ENCODE data around the gene IL25.
"Not testable (repeated sequence)": the region's sequence is repeated elsewhere in the genome, so short reads cannot be mapped to it uniquely, and the experiment has no call there.

IL25 gene

GRCh38 chr14:23372509-23372908, at the start of gene IL25:
Gene IL25 (plus strand): TSS chr14:23372809.
- POLR2A ChIA-PET (ENCODE audit: low non-redundant PET): no interaction called here
- CTCF ChIA-PET: interaction anchor here (0.8 kb wide), 1 partner anchor 26 kb away, joined by 3 read pairs; no protein-coding TSS in a partner anchor
- no peak for DNase-seq (ENCODE audit: low spot score)
- TF ChIP-seq CTCF (conservative IDR thresholded peaks at IDR 0.05; ENCODE audit: low read depth): no peak
- no peak within 1 kb of the TSS for H3K27ac ChIP-seq

- DNase-seq (ENCODE audit: low spot score): no peak
- ChIA-PET POLR2A (ENCODE audit: low non-redundant PET) (interaction anchor here (0.5 to 0.6 kb wide), 2 partner anchors 45 to 153 kb away, joined by 5 to 8 read pairs; no protein-coding TSS in a partner anchor), CTCF (interaction anchor here (3.0 kb wide), 1 partner anchor 56 kb away, joined by 12 read pairs; no protein-coding TSS in a partner anchor)
- peak overlapping the region; percentile 26; the same call in 1 of the 2 replicates for H3K27ac ChIP-seq
- no peak for TF ChIP-seq CTCF (conservative IDR thresholded peaks at IDR 0.05; ENCODE audit: low read depth)
Observed at GRCh38 chr14:23323838-23324454, 48.7 kb upstream of the IL25 start.

- H3K27ac ChIP-seq: peak overlapping the region; percentile 26; the same call in 1 of the 2 replicates
- CTCF ChIA-PET: no interaction called here
- POLR2A ChIA-PET (ENCODE audit: low non-redundant PET): no interaction called here
- no peak for TF ChIP-seq CTCF (conservative IDR thresholded peaks at IDR 0.05; ENCODE audit: low read depth)
- no peak for DNase-seq (ENCODE audit: low spot score)
Observed at GRCh38 chr14:23324455-23324846, 48.2 kb upstream of the IL25 start.

GRCh38 chr14:23324993-23325392, 47.6 kb upstream of the IL25 start:
- H3K27ac ChIP-seq: no peak overlapping the region
- no peak for TF ChIP-seq CTCF (conservative IDR thresholded peaks at IDR 0.05; ENCODE audit: low read depth)
- ChIA-PET CTCF (no interaction called here), POLR2A (ENCODE audit: low non-redundant PET) (no interaction called here)
- DNase-seq (ENCODE audit: low spot score): no peak

GRCh38 chr14:23325746-23326145, 46.9 kb upstream of the IL25 start:
- ChIA-PET CTCF (interaction anchor here (0.7 to 2.7 kb wide), 4 partner anchors 54 to 603 kb away, joined by 3 to 34 read pairs (median 4); no protein-coding TSS in a partner anchor), POLR2A (ENCODE audit: low non-redundant PET) (interaction anchor here (0.7 kb wide), 1 partner anchor 59 kb away, joined by 6 read pairs; no protein-coding TSS in a partner anchor)
- DNase-seq (ENCODE audit: low spot score); H3K27ac ChIP-seq: not testable (repeated sequence)

- CTCF ChIA-PET: interaction anchor here (0.5 to 2.7 kb wide), 8 partner anchors 49 to 602 kb away, joined by 3 to 34 read pairs (median 3); no protein-coding TSS in a partner anchor
- POLR2A ChIA-PET (ENCODE audit: low non-redundant PET): interaction anchor here (0.6 to 1.0 kb wide), 3 partner anchors 20 to 58 kb away, joined by 4 to 6 read pairs (median 4); partner anchors contain the start of gene BCL2L2
- no peak for DNase-seq (ENCODE audit: low spot score)
- peak overlapping the region; percentile 32; the same call in 1 of the 2 replicates for H3K27ac ChIP-seq
- no peak for TF ChIP-seq CTCF (conservative IDR thresholded peaks at IDR 0.05; ENCODE audit: low read depth)
Observed at GRCh38 chr14:23326491-23327332, 45.9 kb upstream of the IL25 start.

All from RWPE1 (cell line).